ENCODE measurements around the gene TBCCD1. TPM values are rescaled to one million over a fixed set of nuclear protein-coding genes. Genes with fewer than 3 reads are reported as not detected.

The TBCCD1 gene
- total and polyA plus RNA-seq, 2 donors (not counting 1 experiment from before 2014, with no cell fraction given), result 13.7 to 16.8 TPM

- Histone ChIP-seq H3K36me3 (ENCODE audit: control insufficient read depth, insufficient read depth, low read length) (no peaks in the 10 kb centered on the region), H4K20me1 (ENCODE audit: control insufficient read depth, extremely low read depth, insufficient read depth, low read length) (no peaks in the 10 kb centered on the region), H3K9me3 (ENCODE audit: control insufficient read depth, insufficient read depth, low read depth, low read length) (no peaks in the 10 kb centered on the region), H3K4me2 (ENCODE audit: extremely low read depth, insufficient read depth, low read length) (no peak overlapping the region), H3K27me3 (ENCODE audit: control insufficient read depth, insufficient read depth, low read length) (peaks cover 9% of the 10 kb centered on the region), H3K27ac (ENCODE audit: insufficient read depth, low read length) (no peak overlapping the region), H2AFZ (ENCODE audit: low read length) (no peak overlapping the region), H3K79me2 (ENCODE audit: control insufficient read depth, insufficient read depth, low read length) (no peaks in the 10 kb centered on the region), H3K4me3 (replicated peaks in 1 of 4; ENCODE audit: control extremely low read depth in 1 of 4, insufficient read depth in 1 of 4, low read depth in 3 of 4, low read length in 4 of 4) (no peak overlapping the region), H3K4me1 (ENCODE audit: control insufficient read depth, extremely low read depth, insufficient read depth, low read length) (no peaks in the 10 kb centered on the region), H3K9ac (ENCODE audit: insufficient read depth, low read length) (no peak overlapping the region)
- TF ChIP-seq EZH2 (IDR thresholded peaks at IDR 0.05; ENCODE audit: low read length, missing control alignments), result no peak
- peak; percentile 98 to 99 for TF ChIP-seq CTCF (conservative IDR thresholded peaks at IDR 0.05 in 1 of 2, IDR thresholded peaks at IDR 0.05 in 1 of 2; ENCODE audit: low read depth in 1 of 2, low read length in 2 of 2)
- peak; percentile 42 to 66 for DNase-seq (ENCODE audit: low read depth in 2 of 2)
Measured at GRCh38 chr3:186614597-186615483, 47.7 kb upstream of the TBCCD1 start.

- H3K4me2 ChIP-seq (ENCODE audit: extremely low read depth, insufficient read depth, low read length), result no peak overlapping the region
- H3K79me2 ChIP-seq (ENCODE audit: control insufficient read depth, insufficient read depth, low read length), result no peaks in the 10 kb centered on the region
- H3K27me3 ChIP-seq (ENCODE audit: control insufficient read depth, insufficient read depth, low read length), result peaks cover 9% of the 10 kb centered on the region
- no peak overlapping the region for H3K9ac ChIP-seq (ENCODE audit: insufficient read depth, low read length)
- TF ChIP-seq CTCF (conservative IDR thresholded peaks at IDR 0.05 in 1 of 2, IDR thresholded peaks at IDR 0.05 in 1 of 2; ENCODE audit: low read depth in 1 of 2, low read length in 2 of 2), result no peak
- no peak for TF ChIP-seq EZH2 (IDR thresholded peaks at IDR 0.05; ENCODE audit: low read length, missing control alignments)
- H3K36me3 ChIP-seq (ENCODE audit: control insufficient read depth, insufficient read depth, low read length), result no peaks in the 10 kb centered on the region
- H3K4me3 ChIP-seq (replicated peaks in 1 of 4; ENCODE audit: control extremely low read depth in 1 of 4, insufficient read depth in 1 of 4, low read depth in 3 of 4, low read length in 4 of 4), result no peak overlapping the region
- no peak overlapping the region for H2AFZ ChIP-seq (ENCODE audit: low read length)
- no peak for DNase-seq (ENCODE audit: low read depth in 2 of 2)
- H3K4me1 ChIP-seq (ENCODE audit: control insufficient read depth, extremely low read depth, insufficient read depth, low read length), result no peaks in the 10 kb centered on the region
- no peak overlapping the region for H3K27ac ChIP-seq (ENCODE audit: insufficient read depth, low read length)
- H3K9me3 ChIP-seq (ENCODE audit: control insufficient read depth, insufficient read depth, low read depth, low read length), result no peaks in the 10 kb centered on the region
- H4K20me1 ChIP-seq (ENCODE audit: control insufficient read depth, extremely low read depth, insufficient read depth, low read length), result no peaks in the 10 kb centered on the region
Measured at GRCh38 chr3:186614266-186614596, 47.1 kb upstream of the TBCCD1 start.

GRCh38 chr3:186613637-186614265 is 46.6 kb upstream of the TBCCD1 start:
- H3K36me3 ChIP-seq (ENCODE audit: control insufficient read depth, insufficient read depth, low read length), result no peaks in the 10 kb centered on the region
- no peaks in the 10 kb centered on the region for H3K79me2 ChIP-seq (ENCODE audit: control insufficient read depth, insufficient read depth, low read length)
- no peaks in the 10 kb centered on the region for H4K20me1 ChIP-seq (ENCODE audit: control insufficient read depth, extremely low read depth, insufficient read depth, low read length)
- H3K4me2 ChIP-seq (ENCODE audit: extremely low read depth, insufficient read depth, low read length), result no peak overlapping the region
- no peaks in the 10 kb centered on the region for H3K9me3 ChIP-seq (ENCODE audit: control insufficient read depth, insufficient read depth, low read depth, low read length)
- H3K9ac ChIP-seq (ENCODE audit: insufficient read depth, low read length), result no peak overlapping the region
- H3K27me3 ChIP-seq (ENCODE audit: control insufficient read depth, insufficient read depth, low read length), result peaks cover 9% of the 10 kb centered on the region
- no peaks in the 10 kb centered on the region for H3K4me1 ChIP-seq (ENCODE audit: control insufficient read depth, extremely low read depth, insufficient read depth, low read length)
- DNase-seq (ENCODE audit: low read depth in 2 of 2), result no peak
- no peak overlapping the region for H3K27ac ChIP-seq (ENCODE audit: insufficient read depth, low read length)
- TF ChIP-seq CTCF (conservative IDR thresholded peaks at IDR 0.05 in 1 of 2, IDR thresholded peaks at IDR 0.05 in 1 of 2; ENCODE audit: low read depth in 1 of 2, low read length in 2 of 2), result no peak
- TF ChIP-seq EZH2 (IDR thresholded peaks at IDR 0.05; ENCODE audit: low read length, missing control alignments), result no peak
- no peak overlapping the region for H3K4me3 ChIP-seq (replicated peaks in 1 of 4; ENCODE audit: control extremely low read depth in 1 of 4, insufficient read depth in 1 of 4, low read depth in 3 of 4, low read length in 4 of 4)
- no peak overlapping the region for H2AFZ ChIP-seq (ENCODE audit: low read length)
